SU-DHL-6 (cell line): Measurements from ENCODE around the gene RBFOX1.

Experiments
- H2AFZ ChIP-seq: fragments of 200-600 bp; sonication (generic); 2 replicates; pipeline ENCODE4 v1.6.1; 2014; ENCODE audit warnings: low read depth, mild to moderate bottlenecking, moderate library complexity, mixed read lengths, antibody characterized with exemption, low read length; ENCODE audit not compliant: severe bottlenecking
- H3F3A ChIP-seq: fragments of 200-600 bp; shearing (Covaris generic); 2 replicates; pipeline ENCODE4 v1.6.0; 2016; ENCODE audit warnings: antibody characterized with exemption, mild to moderate bottlenecking; ENCODE audit not compliant: insufficient read depth
- H3K27ac ChIP-seq: fragments of 200-600 bp; sonication (generic); 2 replicates; pipeline ENCODE4 v1.5.1; 2016; ENCODE audit warnings: low read depth, mild to moderate bottlenecking, low read length, moderate library complexity, mixed read lengths
- H3K27me3 ChIP-seq: fragments of 200-600 bp; sonication (generic), shearing (Covaris generic); 2 replicates; pipeline ENCODE4 v1.6.0; 2014; ENCODE audit warnings: mild to moderate bottlenecking, low read length
- H3K36me3 ChIP-seq: fragments of 200-600 bp; sonication (generic); 2 replicates; pipeline ENCODE4 v1.6.1; 2014; ENCODE audit warnings: mild to moderate bottlenecking, low read length, mixed read lengths
- H3K4me2 ChIP-seq: fragments of 300-600, 200-600 bp; shearing (Covaris generic), sonication (generic); 2 replicates; pipeline ENCODE4 v1.6.0; 2014; ENCODE audit warnings: low read length, low read depth, mild to moderate bottlenecking; ENCODE audit not compliant: poor library complexity, severe bottlenecking
- H3K4me3 ChIP-seq: fragments of 200-600 bp; sonication (generic); 2 replicates; pipeline ENCODE4 v1.5.1; 2014; ENCODE audit warnings: antibody characterized with exemption, low read length, mild to moderate bottlenecking, mixed read lengths; ENCODE audit not compliant: insufficient read depth, poor library complexity, severe bottlenecking
- H3K79me2 ChIP-seq: fragments of 200-600 bp; sonication (generic); 2 replicates; pipeline ENCODE4 v1.6.1; 2014; ENCODE audit warnings: mild to moderate bottlenecking, low read length, moderate library complexity; ENCODE audit not compliant: insufficient read depth
- H3K9ac ChIP-seq: fragments of 200-600 bp; sonication (generic); 2 replicates; pipeline ENCODE4 v1.7.0; 2014; ENCODE audit warnings: mild to moderate bottlenecking, low read length
- H3K9me2 ChIP-seq: fragments of 200-600 bp; sonication (generic); replicated peaks from 2 replicates; pipeline ENCODE4 v1.6.1; 2014; ENCODE audit warnings: low read length; ENCODE audit not compliant: insufficient read depth
- H3K9me3 ChIP-seq: fragments of 200-600 bp; sonication (generic); 2 replicates; pipeline ENCODE4 v1.6.1; 2014; ENCODE audit warnings: low read length, mixed read lengths; ENCODE audit not compliant: insufficient read depth
- H4K20me1 ChIP-seq: fragments of 200-600 bp; sonication (generic); 2 replicates; pipeline ENCODE4 v1.6.1; 2014; ENCODE audit warnings: low read depth, mild to moderate bottlenecking, antibody characterized with exemption, low read length, moderate library complexity, mixed read lengths
- EZH2phosphoT487 ChIP-seq: fragments of 200-600 bp; sonication (generic), shearing (Covaris generic); conservative IDR thresholded peaks from 2 replicates; pipeline ENCODE4 v1.6.1; 2018; ENCODE audit warnings: mild to moderate bottlenecking, antibody characterized with exemption, low read length, moderate library complexity, mixed read lengths
- TF ChIP-seq, protein P1 (sequence below): fragments of 200-600 bp; sonication (generic); IDR thresholded peaks from one replicate; pipeline ENCODE4 v1.5.1; 2017; ENCODE audit warnings: antibody characterized with exemption, mild to moderate bottlenecking, low read length, moderate library complexity; ENCODE audit not compliant: insufficient read depth, poor library complexity, severe bottlenecking

Gene RBFOX1

DNA sequence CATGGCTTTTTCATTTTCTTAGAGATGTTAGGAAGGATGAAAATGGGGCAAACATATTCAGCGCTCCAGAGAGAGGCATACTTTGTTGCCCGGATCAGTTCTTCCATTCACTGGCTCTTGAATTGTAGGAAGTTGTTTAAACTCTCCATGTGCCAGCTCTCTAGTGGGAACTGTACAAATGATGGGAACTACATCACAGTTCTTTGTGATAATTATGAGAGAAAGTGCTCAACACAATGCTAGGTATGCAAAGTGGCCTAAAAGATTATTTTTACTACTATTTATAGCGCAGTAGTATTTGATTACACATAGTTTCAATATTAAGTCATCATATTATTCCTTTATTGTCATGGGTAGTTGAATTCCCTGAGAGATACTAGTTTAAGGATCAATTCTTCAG, 268.5 kb downstream of the RBFOX1 start:
- Histone ChIP-seq H3K27ac (no peak overlapping the region), H3K4me2 (no peak overlapping the region), H3F3A (no peaks in the 10 kb centered on the region), H3K27me3 (no peaks in the 10 kb centered on the region), H3K36me3 (no peaks in the 10 kb centered on the region), H2AFZ (no peak overlapping the region), H4K20me1 (no peaks in the 10 kb centered on the region), H3K9me3 (no peaks in the 10 kb centered on the region), H3K9ac (no peak overlapping the region), H3K4me3 (no peak overlapping the region), H3K79me2 (no peaks in the 10 kb centered on the region), H3K9me2 (no peaks in the 10 kb centered on the region)
- TF ChIP-seq EZH2phosphoT487 = no peak
- TF ChIP-seq, protein P1, sequence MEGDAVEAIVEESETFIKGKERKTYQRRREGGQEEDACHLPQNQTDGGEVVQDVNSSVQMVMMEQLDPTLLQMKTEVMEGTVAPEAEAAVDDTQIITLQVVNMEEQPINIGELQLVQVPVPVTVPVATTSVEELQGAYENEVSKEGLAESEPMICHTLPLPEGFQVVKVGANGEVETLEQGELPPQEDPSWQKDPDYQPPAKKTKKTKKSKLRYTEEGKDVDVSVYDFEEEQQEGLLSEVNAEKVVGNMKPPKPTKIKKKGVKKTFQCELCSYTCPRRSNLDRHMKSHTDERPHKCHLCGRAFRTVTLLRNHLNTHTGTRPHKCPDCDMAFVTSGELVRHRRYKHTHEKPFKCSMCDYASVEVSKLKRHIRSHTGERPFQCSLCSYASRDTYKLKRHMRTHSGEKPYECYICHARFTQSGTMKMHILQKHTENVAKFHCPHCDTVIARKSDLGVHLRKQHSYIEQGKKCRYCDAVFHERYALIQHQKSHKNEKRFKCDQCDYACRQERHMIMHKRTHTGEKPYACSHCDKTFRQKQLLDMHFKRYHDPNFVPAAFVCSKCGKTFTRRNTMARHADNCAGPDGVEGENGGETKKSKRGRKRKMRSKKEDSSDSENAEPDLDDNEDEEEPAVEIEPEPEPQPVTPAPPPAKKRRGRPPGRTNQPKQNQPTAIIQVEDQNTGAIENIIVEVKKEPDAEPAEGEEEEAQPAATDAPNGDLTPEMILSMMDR = no peak

DNA sequence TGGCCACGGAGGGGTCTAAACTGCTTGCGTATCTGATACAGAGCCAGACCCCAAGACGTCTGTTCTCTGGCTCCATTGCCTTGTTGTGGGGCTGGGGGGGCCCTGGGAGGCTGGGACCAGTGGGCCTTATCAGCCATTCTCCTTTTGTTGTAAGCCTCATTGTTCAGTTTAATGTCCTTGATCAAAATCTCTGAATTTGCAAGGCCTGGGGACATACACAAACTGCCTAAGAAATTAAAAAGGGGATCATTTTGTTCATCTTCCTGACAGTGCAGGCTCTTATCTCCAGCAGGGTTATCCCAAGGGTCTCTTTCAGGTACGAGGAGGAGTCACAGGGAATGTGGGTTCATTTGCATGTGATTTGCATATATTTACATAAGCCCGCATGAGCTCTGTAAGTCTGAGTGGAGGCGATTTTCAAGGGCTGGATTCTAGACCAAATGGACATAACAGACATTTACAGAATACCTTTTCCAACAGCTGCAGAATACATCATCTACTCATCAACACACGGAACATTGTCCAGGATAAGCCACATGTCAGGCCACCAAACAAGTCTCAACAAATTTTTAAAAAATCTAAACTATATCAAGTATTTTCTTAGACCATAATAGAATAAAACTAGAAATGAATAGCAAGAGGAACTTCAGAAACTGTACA, 269.8 kb downstream of the RBFOX1 start:
- Histone ChIP-seq H3K36me3 (no peaks in the 10 kb centered on the region), H3K9me2 (no peaks in the 10 kb centered on the region), H3K4me2 (no peak overlapping the region), H2AFZ (no peak overlapping the region), H3K9me3 (no peaks in the 10 kb centered on the region), H3K4me3 (no peak overlapping the region), H3K79me2 (no peaks in the 10 kb centered on the region), H4K20me1 (no peaks in the 10 kb centered on the region), H3K27ac (no peak overlapping the region), H3K27me3 (no peaks in the 10 kb centered on the region), H3F3A (no peaks in the 10 kb centered on the region), H3K9ac (no peak overlapping the region)
- no peak for TF ChIP-seq EZH2phosphoT487

DNA sequence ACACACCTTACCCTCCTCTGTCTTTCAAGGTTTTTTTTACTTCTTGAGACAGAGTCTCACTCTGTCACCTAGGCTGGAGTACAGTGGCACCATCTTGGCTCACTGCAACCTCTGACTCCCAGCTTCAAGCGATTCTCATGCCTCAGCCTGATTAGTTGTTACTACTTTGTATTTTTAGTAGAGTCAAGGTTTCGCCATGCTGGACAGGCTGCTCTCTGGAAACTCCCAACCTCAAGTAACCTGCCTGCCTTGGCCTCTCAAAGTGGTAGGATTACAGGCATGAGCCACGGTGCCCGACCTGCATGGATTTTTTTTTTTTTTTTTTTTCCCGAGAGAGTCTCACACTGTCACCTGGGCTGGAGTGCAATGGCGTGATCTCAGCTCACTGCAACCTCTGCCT, 273.2 kb downstream of the RBFOX1 start:
- H3K79me2 ChIP-seq = no peaks in the 10 kb centered on the region
- no peak overlapping the region for H3K27ac ChIP-seq
- TF ChIP-seq EZH2phosphoT487 = no peak
- TF ChIP-seq, protein P1 = no peak
- no peak overlapping the region for H3K4me2 ChIP-seq
- no peaks in the 10 kb centered on the region for H3K9me2 ChIP-seq
- H3K9me3 ChIP-seq = no peaks in the 10 kb centered on the region
- H3K36me3 ChIP-seq = no peaks in the 10 kb centered on the region
- no peaks in the 10 kb centered on the region for H4K20me1 ChIP-seq
- no peaks in the 10 kb centered on the region for H3K27me3 ChIP-seq
- H3K9ac ChIP-seq = no peak overlapping the region
- H3F3A ChIP-seq = no peaks in the 10 kb centered on the region
- H2AFZ ChIP-seq = no peak overlapping the region
- no peak overlapping the region for H3K4me3 ChIP-seq

DNA sequence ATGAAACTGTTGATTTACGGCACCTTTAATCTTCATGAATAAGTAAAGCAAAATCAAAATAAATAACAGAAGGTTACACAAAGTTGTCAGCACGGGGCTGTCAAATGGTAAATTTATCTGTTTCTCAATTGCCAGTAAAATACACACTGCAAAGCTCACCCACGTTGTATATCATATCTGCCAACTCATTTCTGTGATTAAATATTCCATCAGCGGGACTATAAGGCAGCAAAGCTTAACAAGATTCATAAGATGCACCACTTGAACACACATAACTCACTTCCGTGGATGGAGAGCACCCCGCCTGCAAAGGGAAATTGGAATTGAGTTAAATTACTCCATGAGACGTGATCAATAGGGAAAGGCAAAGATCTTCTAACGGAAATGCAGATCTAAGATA, 280.0 kb downstream of the RBFOX1 start:
- no peaks in the 10 kb centered on the region for H3K36me3 ChIP-seq
- H4K20me1 ChIP-seq = no peaks in the 10 kb centered on the region
- no peaks in the 10 kb centered on the region for H3K9me3 ChIP-seq
- H3F3A ChIP-seq = no peaks in the 10 kb centered on the region
- H3K9ac ChIP-seq = no peak overlapping the region
- H3K27me3 ChIP-seq = no peaks in the 10 kb centered on the region
- H3K4me2 ChIP-seq = no peak overlapping the region
- H3K27ac ChIP-seq = no peak overlapping the region
- H3K4me3 ChIP-seq = no peak overlapping the region
- no peak overlapping the region for H2AFZ ChIP-seq
- no peaks in the 10 kb centered on the region for H3K79me2 ChIP-seq
- H3K9me2 ChIP-seq = no peaks in the 10 kb centered on the region
- TF ChIP-seq EZH2phosphoT487 = no peak
- TF ChIP-seq, protein P1 = no peak
